NCI-H1417 treated with DMSO at 0.1 percent for 48 hours (cell line): Measurements from ENCODE around the gene LMF1.
"Not testable (repeated sequence)": the region's sequence is repeated elsewhere in the genome, so short reads cannot be mapped to it uniquely, and the experiment has no call there.

Experiments used
- DNase-seq: peaks from one replicate; lab custom pipeline; 2025; lab: John Stamatoyannopoulos, UW

LMF1 gene

DNA sequence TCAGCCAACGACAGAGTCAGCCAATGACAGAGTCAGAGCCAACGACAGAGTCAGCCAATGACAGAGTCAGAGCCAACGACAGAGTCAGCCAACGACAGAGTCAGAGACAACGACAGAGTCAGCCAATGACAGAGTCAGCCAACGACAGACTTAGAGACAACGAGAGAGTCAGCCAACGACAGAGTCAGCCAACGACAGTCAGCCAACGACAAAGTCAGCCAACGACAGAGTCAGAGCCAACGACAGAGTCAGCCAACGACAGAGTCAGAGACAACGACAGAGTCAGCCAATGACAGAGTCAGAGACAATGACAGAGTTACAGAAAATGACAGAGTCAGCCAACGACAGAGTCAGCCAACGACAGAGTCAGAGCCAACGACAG lies 22.9 kb downstream of the LMF1 start:
- DNase-seq: not testable (repeated sequence)

DNA sequence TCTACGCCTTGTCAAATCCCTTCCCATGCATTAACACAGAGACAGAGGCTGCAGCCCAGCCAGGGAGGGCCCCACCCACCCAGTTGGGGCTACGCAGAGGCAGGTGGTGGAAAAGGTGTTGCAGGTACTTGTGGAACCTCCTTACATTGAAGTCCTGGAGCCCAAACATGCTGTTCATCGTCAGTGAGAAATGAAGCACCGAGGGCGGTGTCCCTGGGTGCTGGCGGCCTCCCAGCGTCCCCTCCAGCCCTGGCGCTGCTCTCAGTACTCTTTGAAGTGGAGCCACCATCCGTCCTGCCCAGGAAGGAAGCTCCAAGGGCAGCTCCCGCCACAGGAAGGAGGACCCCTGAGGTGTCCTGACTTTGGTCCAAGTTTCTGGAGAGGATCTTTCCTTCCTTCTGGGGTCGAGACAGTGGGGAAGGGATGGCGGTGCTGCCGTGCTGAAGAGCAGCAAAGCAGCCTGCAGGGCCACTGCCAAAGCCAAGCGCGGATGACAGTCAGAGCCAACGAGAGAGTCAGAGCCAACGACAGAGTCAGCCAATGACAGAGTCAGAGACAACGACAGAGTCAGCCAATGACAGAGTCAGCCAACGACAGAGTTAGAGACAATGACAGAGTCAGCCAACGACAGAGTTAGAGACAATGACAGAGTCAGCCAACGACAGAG lies 23.4 kb downstream of the LMF1 start:
- no peak for DNase-seq

DNA sequence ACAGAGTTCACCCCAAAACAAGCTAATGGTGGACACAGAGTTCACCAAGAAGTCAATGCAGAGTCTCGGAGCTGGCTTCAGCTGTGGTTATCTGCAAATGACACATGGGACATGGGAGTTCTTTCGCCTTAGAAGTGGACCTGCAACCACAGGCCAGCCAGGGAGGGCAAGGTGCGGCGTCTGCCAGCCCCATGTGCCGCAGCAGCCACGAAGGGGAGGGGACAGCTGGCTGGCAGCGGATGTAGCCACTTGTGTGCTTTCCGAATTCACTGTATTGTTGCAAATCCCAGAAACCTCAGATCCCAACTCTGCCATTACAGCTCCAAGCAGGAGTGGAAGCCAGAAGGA lies 24.8 kb downstream of the LMF1 start:
- DNase-seq: no peak

DNA sequence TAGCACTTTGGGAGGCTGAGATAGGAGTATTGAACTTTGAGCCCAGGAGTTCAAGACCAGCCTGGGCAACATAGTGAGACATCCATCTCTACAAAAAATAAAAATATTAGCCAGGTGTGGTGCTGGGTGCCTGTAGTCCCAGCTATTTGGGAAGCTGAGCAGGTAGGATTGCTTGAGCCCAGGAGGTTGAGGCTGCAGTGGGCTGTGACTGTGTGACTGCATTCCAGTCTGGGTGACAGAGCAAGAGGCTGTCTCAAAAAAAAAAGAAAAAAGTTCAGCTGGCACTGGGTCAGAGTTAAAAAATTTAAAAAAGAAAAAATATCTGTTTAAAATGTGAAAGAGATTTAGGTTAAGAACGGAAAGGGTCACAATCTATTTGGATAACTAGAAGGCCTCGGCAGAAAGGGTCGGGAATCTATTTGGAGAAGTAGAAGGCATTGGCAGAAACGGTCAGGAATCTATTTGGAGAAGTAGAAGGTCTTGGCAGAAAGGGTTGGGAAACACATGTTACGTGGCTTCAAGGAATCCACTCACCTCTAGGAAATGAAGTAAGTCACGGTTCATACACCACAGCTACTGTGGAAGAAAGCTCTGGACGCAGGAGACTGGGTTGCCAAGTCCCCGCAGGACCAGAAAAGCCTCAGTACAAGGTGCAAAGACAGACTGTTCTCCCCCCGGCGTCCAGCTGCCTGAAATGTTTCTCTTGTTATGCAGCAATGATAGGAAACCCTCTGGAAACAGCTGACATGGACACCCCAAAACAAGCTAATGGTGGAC lies 25.3 kb downstream of the LMF1 start:
- DNase-seq: no peak

DNA sequence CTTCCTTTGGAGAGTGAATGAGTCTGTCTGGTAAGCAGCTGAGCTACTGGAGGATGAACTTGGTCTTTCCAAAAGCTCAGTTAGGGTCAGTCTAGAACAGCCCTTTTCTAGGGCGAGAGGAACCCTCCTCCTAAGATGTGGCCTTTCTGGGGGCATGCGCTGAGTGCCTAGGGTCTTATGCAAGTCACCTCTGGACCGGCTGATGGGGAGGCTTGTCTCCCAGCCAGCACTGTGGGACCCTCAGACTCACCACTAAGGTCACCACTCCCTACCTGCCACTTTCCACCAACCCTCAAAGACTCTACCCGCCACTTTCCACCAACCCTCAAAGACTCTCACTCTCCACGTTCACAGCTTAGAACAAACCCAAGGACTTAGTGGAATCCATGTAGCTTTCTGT lies 26.8 kb downstream of the LMF1 start:
- DNase-seq: no peak

DNA sequence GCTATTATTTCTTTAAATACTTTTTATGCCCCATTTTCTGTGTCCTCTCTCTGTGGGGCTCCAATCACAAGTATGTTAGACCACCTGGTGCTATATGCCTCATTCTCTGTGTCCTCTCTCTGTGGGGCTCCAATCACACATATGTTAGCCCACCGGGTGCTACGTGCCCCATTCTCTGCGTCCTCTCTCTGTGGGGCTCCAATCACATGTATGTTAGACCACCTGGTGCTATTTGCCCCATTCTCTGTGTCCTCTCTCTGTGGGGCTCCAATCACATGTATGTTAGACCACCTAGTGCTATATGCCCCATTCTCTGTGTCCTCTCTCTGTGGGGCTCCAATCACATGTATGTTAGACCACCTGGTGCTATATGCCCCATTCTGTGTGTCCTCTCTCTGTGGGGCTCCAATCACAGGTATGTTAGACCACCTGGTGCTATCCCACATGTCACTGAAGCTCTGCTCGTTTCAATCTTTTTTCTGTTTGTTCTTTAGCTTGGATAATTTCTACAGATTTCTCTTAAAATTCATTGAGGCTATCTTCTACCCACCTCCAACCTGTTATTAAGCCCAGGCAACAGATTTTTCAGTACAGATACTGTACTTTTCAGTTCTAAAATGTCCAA lies 28.2 kb downstream of the LMF1 start:
- no peak for DNase-seq

DNA sequence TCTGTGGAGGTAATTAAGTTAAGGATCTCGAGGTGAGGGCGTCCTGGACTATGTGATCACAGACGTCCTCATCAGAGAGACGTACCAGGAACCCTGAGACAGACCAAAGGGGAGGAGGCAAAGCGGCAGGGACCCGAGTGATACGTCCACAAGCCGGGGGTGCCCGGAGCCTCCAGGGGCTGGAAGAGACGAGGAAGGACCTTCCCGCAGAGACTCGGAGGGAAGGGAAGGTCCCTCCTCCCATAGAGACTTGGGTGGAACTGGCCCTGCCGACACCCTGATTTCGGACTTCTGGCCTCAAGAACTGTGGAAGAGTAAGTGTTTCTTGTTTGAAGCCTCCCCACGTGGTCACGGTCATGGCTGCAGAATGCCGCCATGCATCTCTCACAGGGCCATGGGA lies 30.8 kb downstream of the LMF1 start:
- no peak for DNase-seq

DNA sequence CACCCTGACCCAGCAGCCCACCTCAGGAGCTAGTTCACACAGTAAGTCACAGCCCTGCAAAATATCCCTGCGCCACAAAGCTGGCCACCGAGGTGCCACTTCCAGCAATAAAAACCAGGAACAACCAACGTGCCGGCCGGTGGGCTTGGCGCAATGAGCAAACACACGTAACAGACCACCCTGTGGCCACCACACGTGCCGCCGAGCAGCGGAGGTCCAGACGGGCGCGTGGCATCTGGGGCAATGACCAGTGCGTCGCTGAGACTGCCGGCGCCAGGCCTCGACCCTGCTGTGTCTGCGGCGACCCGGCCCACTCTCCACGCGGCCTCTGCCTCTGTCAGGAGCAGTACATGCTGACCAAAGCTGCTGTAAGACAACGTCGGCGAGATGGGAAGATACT lies 31.5 kb downstream of the LMF1 start:
- DNase-seq: no peak

DNA sequence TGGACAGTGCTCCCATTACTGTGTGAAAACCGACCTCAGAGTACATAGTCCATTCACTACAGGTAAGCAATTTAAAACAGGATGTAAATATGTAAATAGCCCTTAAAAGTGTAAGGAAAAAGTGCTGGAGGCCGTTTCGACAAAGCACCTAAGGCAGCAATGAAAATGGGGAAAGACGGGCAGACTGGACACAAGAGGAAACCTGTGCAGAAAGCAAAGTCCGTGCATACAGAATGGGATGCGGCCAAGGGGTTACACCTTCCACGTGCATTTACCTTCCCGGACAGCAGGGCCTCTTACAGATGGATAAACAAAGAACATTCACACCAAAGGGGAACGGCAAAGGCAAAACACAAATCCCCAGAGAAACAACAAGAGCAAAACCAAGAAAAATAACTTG lies 32.0 kb downstream of the LMF1 start:
- DNase-seq: no peak

DNA sequence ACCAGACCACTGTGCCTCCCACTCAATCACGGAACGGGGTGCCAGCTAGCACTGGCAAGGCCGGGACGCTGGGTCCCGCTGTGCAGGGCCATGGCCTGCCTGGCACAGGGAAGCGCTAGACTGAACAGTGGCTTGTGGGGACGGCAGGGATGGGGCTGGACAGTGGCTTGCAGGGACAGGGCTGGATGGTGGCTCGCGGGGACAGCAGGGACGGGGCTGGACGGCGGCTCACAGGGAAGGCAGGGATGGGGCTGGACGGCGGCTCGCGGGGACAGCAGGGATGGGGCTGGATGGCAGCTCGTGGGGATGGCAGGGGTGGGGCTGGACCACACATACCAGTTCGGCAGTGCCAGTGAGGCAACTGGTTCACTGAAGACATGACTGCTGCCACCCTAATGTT lies 32.6 kb downstream of the LMF1 start:
- DNase-seq: no peak

DNA sequence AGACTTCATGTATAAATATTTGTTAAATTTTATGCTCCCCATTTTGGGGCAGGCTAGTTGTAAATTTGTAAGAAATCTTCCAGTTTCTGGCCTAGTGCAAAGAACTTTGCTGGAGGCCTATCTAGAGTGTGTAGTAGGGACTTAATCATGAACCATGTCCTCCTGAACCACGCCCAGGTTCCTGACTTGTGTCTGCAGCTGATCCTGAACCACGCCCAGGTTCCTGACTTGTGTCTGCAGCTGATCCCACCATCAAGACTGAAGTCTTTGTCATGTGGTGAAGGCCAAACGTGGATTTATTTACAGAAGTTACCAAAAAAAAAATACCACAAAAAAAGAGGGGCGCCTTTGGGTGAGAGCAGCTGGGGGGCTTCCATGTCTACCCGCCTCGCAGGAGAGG lies 33.1 kb downstream of the LMF1 start:
- DNase-seq: no peak

DNA sequence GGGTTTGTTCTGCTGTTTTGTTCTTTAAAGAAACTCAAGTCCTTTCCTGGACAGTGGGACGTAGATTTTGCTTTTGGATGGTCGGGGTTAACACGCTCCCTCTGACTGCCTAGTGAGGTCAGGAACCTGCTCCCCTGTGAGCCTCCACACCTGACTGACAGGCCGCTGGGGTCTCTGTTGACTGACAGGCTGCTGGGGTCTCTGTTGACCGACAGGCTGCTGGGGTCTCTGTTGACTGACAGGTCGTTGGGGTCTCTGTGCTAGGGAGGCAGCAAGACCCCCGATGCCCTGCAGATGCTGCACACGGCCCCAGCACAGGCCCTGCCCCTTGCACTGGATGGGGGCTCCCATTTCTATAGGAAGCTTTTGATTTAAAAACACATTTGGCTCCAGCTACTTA lies 33.5 kb downstream of the LMF1 start:
- no peak for DNase-seq

DNA sequence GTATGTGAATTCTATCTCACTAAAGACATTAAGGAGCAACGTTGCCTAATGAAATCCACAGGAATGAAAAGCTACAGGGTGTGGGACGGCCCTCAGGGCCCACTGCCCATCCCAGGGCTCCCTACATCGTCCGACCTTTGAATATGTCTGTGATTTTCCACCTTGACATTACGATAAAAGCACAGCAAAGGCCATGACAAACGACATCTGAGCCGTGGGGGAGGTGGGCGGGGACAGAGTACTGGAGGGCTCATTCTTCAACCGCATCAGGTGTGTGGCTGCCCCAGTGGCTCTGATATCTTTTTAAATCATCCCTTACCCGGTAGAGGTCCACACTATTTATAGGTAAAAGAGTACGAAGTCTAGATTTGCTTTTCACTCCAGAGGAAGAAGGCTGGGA lies 35.1 kb downstream of the LMF1 start:
- no peak for DNase-seq

DNA sequence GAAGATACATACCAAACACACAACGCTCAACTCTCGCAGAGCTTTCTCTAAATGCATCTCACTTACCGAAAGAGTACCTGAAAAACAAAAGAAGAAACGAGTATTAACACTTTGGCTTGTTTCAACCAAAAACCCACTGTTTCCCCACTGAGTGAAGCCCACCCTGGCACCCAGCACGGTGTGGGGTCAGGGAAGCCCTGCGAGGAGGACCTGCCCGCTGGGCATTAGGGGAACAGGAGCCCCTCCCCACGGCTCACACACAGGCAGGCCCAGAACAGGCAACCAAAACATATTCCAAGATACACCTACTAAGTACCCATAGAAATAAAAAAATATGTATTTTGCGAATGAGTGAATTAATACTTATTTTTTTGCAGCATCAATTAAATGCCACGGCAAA lies 36.6 kb downstream of the LMF1 start:
- DNase-seq: no peak

DNA sequence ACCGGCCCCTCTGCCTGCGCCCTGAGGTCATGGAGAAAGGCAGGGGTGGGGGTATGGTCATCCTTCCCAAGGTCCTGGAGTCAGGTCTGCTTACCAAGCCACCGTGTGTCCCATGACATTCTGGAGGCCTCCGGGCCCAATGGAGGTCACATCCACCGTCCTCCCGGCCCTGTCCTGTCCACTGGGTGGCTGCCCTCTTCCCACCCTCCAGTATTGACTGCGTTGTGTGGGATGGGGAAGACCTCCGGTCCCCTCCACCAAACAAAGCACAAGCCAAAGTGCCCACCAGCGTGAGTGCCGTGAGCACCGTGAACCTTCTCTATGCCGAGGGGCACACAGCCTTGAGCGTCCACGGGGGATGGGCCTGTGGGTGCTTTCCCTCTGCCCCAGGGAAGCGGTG lies 37.2 kb downstream of the LMF1 start:
- no peak for DNase-seq

DNA sequence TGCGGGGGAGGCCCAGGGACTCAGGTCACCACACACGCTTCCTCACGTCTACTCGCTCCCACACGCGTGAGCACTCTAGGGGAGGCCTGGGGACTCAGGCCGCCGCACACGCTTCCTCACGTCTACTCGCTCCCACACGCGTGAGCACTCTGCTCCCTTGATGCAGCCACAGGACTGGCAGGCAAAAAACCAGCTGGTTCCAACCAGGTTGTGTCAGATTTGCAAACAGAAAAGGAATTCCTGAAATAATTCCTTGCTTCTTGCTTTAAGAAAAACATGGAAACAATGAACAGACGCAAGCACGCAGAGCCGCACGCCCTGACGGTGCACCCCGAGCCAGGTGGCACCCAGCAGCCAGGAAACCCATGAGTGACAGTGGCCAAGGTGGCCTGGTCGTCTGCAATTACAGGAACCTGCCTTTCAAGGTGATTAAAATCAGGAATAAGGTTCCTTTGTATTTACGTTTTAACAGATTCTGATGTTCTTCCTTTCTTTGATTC lies 37.9 kb downstream of the LMF1 start:
- DNase-seq: no peak

DNA sequence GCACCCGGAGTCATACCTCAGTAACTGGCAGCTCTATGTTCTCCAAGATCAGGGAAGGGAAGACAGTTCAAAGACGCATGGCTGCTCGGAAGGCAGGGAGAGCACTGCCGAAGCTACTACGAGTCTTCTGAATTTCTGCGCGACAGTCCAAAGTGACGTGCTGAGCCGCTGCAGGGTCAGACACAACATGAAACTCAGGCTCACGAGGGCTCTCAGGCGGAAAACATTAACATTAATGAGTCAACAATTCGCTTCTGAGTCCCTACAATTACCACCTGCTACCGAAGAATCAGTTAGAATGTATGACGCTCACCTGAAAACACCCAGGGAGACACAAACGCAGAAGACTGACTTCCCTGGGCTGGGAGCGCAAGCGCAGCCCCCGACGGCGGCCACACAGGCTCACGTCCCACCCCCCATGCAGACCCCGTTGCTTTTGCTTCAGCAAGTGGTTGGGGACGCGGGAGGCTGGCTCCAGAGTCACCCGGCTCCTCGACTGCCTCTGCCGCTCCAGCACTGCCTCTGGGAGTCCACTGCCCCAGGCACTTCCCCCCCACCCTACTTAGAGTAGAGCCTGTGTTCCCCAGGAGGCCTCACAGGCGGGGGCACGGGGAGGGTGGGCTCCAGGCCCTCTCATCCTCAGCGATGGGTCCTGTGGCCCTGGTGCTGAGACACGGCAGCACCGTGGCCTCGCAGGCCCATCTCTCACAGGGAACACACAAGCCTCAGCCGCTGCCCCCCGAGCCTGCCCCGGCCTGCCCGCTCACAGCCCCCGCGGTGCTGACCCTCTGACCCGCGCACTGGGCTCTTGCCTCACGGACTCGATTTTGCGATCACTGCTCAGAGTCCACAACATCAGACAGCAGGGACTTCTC lies 38.9 kb downstream of the LMF1 start:
- DNase-seq: peak; percentile 55

DNA sequence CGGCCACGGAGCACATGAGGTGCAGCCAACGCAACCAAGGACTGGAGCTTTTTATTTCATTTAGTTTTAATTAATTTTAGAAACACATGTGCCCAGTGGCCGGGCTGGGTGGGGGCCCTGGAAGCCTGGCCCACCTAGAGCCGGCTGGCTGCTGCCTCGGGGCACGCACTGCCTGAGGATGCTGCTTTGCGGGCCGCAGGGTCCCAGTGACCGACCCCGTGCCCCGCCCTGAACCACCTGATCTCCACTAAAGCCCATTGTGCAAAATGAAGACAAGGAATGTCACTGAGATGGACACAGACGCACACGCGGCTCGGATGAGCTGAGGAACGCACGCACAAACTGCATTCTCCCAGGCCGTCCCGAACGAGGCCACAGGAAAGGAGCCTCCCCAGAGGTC lies 39.6 kb downstream of the LMF1 start:
- no peak for DNase-seq

DNA sequence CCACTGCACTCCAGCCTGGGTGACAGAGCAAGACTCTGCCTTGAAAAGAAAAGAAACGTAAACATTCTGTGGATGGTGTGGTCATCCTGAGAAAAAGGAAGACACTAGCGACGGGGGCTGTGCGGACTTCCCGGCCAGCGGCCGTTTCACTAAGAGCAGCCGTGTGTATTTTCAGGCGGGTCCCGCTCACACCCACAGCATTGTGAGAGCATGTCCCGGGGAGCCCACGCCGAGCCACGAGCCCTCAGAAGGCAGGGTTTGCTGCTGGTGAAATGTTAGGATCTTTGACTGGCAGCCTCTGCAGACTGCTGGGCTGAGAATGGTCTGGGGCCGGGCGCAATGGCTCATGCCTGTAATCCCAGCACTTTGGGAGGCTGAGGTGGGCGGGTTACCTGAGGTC lies 40.3 kb downstream of the LMF1 start:
- DNase-seq: no peak

DNA sequence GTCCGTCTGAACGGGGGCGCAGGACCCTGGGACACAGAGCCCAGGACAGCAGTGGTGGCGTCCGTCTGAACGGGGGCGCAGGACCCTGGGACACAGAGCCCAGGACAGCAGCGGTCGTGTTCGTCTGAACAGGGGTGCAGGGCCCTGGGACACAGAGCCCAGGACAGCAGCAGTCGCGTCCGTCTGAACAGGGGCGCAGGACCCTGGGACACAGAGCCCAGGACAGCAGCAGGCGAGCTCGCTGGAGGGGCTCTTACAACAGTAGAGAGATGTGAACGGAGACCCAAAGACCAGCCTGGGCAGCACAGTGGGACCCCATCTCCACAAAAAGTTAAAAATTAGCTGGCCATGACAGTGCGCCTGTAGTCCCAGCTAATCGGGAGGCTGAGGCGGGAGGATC lies 40.7 kb downstream of the LMF1 start:
- no peak for DNase-seq

DNA sequence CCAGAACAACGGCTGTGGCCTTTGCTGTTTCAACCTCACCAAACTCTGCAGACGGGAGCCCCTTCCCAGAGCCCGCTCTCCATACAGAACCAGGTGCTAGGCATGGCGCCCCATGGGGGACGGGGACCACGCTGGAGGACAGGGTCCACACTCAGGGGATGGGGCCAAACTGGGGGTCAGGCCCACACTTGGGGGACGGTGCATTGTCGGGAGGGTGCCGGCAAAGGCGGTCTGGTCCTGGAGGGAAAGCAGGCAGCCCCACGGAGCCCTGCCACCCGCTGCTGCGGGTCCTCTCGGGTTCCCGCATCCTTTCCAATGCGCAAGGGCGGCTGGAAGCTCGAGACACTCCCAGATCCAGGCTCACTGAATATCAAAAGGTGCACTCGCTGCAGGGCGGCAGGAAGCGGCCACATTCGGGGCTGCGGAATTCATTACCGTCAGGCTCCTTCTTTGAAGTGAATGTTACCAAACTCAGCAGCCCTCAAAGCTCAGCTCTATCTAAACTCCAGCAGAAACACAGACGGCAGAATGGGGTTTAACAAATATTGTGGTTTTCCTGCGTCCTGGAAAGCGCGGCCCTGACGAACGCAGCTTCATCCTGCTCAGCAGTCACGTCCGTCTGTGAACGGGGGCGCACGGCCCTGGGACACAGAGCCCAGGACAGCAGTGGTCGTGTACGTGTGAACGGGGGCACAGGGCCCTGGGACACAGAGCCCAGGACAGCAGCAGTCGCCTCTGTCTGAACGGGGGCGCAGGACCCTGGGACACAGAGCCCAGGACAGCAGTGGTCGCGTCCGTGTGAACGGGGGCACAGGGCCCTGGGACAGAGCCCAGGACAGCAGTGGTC lies 41.3 kb downstream of the LMF1 start:
- no peak for DNase-seq

DNA sequence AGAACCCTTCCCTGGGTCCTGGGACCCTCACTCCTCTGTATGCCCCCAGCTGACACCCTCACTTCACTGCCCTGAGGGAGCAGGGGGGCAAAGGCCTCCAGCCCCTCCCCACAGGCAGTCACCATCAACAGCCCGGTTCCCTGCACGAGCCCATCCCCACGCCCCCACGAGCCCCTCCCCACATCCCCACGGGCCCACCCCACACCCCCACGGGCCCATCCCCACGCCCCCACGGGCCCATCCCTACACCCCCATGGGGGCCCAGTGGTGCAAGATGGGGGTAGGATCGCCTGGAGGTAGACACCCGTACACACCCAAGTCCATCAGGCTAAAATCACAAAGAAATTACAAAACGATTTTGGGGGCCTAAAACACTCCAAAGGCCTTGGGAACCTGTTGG lies 42.3 kb downstream of the LMF1 start:
- DNase-seq: no peak
